Spleen (tissue), 7 donors: ENCODE results near the gene AIRE.

Experiments
- POLR2A ChIP-seq, 3 donors: fragments of 450-650 bp; IDR thresholded peaks; one replicate each; pipeline ENCODE4 v1.5.1; 2017; ENCODE audit warnings: antibody characterized with exemption in 3 of 3, mild to moderate bottlenecking in 1 of 3
- TF ChIP-seq, protein P1 (sequence below), 11 experiments: fragments of 200-600 bp in 7 of 11; fragments of 450-650 bp in 4 of 11; sonication (generic) in 4 of 11; IDR thresholded peaks in 8 of 11; conservative IDR thresholded peaks in 3 of 11; 1 replicate in 7 of 11; 2 replicates in 4 of 11; pipeline versions ENCODE4 v1.4.0 to v1.8.0; 2016 to 2021; ENCODE audit warnings: antibody characterized with exemption in 11 of 11, inconsistent platforms in 4 of 11, mild to moderate bottlenecking in 1 of 11
- donor health status: DM: no; HTN: no; CAD: no; lungs with moderate emphysema.
- donor health status: DM: no; HTN: no; CAD: no.
- donor health status: DM: no; HTN: no; CAD: no.

DNA sequence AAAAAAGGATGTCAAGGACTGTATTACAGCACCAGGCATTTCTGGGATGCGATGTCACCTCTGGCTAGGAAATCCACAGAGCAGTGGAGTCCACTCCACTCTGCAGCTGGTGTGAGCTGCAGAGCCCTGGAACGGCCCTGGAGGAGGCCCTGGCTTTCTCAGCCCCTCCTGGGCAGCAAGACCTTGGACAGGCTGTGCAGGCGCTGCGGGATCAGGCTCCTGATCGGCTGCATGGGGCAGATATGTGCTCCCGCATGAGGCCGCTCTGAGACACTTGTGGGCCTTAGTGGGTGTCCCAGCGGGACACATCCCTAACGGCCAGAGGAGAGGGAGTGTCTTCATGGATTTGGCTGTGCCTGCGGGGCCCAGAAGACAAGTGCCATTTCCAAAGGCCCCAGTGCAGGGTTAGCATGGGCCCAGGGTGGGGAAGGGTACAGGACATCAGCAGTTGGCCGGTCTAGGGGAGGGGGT is 30.1 kb upstream of the AIRE start:
- TF ChIP-seq, protein P1, sequence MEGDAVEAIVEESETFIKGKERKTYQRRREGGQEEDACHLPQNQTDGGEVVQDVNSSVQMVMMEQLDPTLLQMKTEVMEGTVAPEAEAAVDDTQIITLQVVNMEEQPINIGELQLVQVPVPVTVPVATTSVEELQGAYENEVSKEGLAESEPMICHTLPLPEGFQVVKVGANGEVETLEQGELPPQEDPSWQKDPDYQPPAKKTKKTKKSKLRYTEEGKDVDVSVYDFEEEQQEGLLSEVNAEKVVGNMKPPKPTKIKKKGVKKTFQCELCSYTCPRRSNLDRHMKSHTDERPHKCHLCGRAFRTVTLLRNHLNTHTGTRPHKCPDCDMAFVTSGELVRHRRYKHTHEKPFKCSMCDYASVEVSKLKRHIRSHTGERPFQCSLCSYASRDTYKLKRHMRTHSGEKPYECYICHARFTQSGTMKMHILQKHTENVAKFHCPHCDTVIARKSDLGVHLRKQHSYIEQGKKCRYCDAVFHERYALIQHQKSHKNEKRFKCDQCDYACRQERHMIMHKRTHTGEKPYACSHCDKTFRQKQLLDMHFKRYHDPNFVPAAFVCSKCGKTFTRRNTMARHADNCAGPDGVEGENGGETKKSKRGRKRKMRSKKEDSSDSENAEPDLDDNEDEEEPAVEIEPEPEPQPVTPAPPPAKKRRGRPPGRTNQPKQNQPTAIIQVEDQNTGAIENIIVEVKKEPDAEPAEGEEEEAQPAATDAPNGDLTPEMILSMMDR (IDR thresholded peaks at IDR 0.05 in 8 of 11, conservative IDR thresholded peaks at IDR 0.05 in 3 of 11): no peak
- TF ChIP-seq POLR2A (IDR thresholded peaks at IDR 0.05): no peak
